GM18526 (cell line): ENCODE measurements around the gene FBXO24.
A peak's percentile ranks its signal among the peaks of the same experiment; 100 is the strongest.

Experiments
- POLR2A ChIP-seq: IDR thresholded peaks from 3 replicates; pipeline ENCODE4 v1.6.1; 2011; ENCODE audit not compliant: insufficient read length; ENCODE audit errors: extremely low read depth

FBXO24 gene

DNA sequence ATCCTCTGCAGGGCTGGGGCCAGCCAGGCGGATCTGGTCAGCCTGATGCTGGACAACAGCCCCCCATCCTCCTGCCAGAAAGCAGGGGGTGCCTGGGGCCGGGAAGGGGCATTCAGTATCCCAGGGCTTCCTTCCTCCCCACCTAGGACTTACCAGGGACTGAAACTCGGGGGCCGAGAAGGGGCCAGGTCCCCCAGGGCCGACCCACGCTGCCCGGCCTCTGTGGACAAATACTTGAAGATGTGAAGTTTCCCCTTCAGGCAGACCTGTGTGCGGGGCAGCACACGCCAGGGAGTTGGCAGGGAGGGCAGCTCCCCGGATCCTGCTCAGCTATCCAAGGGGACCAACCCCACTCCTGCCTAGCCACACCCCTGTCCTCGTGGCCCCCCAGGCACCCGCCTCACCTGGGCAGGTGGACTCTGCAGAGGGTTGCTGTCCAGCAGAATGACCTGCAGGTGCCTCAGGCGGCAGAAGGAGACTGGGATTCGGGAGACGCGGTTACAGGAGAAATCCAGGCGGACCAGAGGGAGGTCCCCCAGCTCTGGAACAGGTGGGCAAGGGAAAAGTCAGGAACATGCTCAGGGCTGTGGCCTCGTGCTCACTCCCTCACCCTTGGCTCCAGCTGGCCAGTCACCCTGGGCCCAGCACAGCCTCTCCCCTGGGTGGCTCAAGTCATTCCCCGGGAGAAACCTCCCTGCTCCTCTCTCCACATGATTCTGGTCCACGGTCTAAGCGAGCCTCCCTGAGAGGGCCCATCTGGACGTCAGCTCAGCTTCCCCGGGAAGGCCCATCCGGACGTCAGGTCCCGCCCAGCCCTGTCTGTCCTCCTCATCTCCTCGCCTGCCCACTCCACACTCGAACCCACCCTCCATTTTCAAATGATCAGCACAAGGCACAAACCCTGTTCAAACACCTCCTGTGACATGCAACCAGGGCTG lies 7.6 kb upstream of the FBXO24 start:
- TF ChIP-seq POLR2A = no peak

DNA sequence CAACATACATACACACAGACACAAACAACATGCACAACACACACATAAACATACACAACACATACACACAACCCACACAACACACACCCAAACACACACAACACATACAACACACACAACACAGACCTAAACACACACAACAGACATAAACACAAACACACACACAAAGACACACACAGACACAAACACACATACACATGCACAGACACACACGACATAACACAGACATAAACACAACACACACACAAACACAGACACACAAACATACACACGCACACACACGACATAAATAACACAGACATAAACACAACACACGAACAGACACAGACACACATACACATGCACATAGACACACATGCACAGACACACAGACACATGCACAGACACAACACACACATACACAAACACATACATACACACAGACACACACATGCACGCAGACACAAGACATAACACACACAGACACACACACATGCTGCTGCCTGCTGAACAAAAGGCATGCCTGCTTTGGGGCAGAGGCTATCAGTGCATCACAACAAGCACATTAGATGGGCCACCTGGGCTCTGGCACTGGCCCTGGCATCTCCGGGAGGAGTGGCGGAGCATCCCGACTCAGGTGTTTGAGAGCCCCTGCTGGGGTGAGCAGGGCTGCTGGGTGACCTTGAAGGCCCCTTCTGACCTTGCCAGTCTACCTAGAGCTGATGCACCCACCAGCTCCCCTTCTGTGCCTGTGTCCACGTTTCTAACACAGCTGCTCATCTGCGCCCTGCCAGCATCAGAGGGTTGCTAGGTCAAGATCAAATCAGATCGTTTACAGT lies 5.5 kb upstream of the FBXO24 start:
- TF ChIP-seq POLR2A = no peak

DNA sequence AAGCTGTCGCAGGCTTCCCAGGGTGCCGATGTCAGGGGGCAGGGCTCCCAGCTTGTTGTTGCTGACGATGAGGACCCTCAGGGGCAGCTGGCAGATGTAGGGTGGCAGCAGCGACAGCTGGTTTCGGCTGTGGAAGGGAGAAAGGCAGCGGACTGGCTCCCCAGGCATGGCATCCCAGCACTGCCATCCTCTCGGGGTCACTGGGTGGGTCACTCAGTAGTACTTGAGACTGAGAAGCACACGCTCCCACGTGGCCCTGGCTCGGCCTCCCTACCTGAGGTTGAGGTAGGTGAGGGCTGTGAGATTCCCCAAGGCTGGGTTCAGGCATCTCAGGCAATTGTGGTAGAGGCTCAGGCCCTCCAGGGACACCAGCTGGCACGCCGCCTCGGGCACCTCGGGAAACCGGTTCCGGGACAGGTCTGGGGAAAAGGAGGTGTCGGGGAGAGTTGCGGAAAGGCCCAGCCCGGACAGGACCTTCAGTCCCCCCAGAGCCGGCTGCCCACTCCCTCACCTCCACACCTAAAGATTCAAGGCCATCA lies 4.0 kb upstream of the FBXO24 start:
- TF ChIP-seq POLR2A = no peak

DNA sequence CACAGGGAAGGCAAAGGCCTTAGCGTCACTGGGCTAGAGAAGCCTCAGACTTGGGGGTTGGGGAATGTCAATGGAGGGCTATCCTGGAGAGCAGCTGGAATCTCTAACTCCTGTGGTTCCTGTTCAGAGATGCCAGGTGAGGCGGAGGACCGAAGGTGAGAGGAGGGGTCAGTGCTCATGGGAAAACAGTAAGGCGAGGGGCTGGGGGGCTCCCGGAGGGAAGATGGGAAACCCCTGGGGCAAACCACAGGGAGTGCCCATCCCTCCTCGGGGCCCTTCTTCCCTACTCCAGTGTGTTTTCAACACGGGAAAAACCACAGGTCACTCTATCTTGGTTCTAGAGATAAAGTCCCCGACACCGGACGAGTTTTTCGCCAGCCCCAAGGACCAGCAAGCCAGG lies 3.5 kb upstream of the FBXO24 start:
- no peak for TF ChIP-seq POLR2A

DNA sequence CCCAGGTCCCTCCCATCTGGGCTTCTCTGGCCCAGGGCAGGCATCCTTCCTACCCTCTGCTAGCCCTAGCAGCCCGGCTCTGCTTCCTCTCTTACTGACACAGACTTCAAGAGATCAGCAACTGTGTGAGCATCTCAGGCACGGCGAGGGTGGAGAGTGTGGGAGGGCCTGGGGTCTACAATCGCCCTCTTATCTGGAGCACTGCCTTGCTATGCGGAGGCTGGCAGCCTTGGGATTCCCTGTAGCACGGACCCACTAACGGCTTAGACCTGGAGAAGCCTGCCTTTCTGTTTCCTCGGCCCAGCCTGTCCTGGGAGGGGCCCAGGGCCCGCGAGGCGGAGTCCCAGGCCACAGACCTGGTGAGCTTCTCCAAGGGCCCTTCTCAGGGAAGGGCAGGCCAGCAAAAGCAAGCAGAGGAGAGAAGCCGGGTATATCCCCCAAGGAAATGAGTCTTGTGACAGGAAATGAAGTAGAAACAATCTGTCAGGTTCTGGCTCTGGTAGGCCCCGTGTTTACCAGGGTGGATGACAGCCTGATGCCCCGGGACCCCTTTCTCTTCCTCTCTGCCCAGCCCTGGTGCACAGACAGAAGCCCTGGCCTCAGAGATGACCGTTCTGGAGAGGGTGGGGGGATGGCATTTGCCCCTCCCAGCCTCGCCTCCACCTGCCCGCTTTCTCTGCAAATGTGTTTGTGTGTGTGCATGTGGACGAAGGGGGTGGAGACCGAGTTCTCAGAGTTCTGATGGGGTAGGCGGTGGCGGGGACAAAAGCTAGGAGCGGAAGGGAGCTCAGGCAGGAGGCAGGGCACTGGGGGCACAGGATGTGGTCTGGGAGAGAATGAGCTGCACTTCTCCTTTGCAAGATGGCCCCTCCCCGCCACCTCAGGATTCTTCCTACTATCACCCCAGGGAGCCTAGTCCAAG lies 2.7 kb upstream of the FBXO24 start:
- peak; percentile 38 for TF ChIP-seq POLR2A

DNA sequence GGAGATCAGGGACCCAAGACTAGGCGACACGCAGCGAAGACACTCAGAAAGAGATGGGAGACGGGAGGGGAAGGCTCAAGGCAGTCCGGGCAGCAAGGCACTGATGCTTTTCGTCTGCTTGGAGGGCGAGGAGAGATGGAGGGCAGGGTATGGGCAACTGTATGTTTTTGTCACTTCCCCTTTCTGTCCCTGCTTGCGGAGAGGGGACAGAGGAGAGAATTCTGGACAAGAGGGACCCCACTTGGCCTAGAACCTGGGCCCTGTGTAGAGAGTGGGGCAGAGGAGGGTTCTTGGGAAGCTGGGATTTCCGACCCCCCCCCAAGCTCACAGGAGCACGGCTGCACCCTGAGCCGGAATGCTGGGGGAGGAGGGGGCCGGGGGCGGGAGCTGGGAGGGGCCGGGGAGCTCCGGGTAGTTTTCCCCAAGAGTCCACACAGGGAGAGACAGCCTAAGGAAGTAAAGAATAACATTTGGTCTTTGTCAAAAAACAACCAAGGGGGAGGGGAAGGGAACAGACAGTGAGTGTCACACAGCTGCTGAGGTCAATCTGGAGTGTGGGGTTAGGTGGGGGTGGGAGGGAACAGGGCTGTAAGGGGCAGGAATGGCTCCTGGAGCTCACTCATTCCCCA lies 2.0 kb upstream of the FBXO24 start:
- TF ChIP-seq POLR2A = no peak

DNA sequence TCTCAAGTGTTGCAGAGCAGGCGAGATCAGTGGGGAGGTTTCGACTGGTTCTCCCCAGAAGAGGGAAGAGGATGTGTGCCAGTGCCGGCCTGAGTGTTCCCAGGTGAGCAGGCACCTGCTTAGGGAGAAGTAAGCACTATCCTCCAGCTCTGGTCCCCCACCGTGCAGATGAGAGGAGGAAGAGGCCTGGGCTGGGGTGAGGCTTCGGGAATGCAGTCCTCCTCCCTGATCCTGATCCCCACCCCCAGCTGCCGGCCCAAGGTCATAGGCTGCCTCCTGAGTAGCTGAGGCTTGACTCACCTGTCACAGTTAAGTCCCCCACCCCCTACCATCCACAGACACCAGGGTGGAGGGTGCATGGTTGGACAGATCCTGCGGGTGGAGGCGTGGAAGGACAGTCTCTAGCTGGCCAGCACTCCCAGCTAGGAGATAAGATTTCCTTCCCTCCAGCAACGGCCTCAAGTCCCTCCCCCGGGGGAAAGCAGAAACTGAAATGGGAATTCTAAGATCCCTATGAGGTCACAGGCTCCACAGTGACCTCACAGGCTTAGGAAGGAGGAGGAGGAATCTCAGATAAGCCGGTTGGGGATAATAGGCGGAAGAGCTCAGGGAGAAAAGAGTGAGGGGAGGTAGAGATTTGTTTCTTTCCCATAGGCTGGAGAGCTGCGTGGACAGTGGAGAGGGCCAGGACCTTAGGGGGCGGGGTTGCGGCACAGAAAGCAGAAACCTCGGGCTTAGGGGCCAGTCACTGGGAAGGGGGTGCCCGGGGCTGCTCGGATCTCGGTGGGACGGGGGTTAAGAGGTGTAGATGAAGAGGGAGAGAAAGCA lies 1.2 kb upstream of the FBXO24 start:
- no peak for TF ChIP-seq POLR2A

DNA sequence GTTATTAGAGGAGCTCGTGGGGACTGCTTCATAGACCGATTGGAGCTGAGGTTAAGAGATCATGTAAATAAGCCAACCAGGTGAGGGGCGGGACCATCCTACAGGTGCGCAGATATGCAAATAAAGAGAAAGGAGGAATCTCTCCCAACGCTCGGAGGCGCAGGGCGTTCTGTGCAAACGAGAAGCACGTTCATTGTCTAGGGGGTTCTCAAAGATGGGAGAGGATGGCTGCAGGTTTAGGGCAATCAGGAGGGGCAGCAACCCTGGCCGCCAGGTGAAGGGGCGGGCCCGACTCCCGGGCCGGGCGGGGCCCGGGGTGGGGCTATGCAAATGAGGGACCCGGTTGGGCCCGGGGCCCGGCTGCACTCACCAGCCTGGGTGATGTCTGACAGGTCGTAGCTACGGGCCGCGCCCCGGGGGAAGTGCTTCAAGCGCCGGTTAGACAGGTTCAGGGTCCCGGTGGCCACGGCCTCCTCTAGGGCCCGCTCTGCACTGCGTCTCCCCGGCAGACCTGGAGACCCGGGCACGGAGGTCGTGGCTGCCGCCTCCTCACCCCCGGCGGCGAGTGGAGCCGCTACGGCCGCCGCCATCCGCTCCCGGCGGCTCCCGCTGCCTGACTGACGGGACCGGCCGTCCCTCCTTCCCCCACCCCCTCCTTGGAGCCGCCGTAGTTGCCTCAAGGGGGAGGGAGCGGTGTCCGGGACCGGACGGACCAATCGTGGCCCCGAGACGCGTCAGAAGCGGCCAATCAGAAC lies 440 bp upstream of the FBXO24 start, which contains the start of gene LRCH4:
TSS of gene LRCH4 (minus strand) at position 619 of the 755 bp plus-strand sequence. CDS start at position 590, 29 bp downstream.
- TF ChIP-seq POLR2A = peak; percentile 95

DNA sequence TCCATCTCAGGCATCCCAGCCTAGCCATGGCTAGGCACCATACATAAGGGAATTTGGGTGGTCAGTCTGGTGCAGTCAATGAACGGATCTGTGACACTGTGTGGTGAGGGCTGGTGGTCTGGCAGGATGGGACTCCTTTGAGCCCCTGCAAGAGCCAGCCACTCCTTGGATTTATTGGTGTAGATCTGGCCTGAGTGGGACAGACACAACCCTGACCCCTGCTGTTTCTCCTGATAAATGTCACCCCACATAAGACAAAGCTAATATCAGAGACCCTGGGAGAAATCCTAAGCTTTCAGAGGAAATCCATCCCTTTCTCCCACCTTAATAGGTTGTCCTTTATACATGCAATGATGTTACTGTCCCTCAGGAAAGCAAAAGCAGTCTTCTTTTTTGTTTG lies 2.3 kb downstream of the FBXO24 start:
- TF ChIP-seq POLR2A = no peak

DNA sequence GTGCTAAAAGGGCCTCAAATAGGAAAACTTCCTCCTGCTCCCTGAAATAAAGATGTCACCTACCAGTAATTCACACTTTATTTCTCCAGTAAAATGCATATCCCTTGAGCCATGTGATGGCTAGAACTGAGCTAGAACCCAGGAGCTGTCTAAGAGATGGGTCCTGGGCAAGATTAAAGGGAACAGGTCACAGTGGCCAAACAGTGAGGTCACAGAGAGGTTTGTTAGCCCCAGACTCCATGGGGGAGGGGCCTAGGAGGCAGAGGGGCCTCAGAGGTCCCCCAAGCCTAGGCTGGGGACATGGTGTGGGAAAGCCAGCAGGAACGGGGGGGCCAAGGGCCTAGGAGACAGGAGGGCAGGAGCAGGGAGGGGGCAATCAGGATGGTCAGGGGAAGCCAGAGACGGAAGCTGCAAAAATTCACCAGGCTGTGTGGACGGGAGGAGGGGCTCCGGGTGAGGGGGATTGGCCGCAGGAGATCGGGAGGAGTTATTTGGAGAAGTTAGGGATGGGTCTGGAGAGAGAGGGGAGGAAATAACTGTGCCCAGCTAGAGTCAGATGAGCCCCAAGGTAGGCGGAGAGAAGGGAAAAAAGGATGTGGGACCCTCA lies 3.3 kb downstream of the FBXO24 start:
- no peak for TF ChIP-seq POLR2A

DNA sequence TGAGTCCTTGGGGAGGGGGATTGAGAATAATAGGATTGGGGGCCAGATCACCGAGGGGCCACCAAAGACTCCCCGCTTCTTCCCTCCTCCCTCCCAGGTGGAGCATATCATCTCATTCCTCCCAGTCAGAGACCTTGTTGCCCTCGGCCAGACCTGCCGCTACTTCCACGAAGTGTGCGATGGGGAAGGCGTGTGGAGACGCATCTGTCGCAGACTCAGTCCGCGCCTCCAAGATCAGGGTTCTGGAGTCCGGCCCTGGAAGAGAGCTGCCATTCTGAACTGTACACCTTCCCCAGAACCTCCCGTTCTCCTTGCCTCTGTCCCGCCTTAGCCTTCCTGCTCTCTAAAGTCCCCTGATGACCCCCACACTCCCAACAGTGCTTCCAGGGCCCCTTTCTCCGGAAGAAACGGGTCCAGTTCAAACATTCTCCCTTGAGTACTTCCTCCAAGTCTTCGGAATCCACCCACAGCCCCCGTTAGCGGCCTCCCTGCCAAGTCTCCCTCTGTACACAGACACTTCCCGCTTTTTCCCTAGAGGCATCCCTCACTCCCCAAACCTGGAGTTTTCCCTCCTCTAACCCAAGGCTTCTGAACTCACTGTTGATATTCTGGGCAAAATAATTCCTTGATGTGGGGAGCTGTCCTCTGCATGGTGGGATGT lies 4.1 kb downstream of the FBXO24 start:
- TF ChIP-seq POLR2A = no peak

DNA sequence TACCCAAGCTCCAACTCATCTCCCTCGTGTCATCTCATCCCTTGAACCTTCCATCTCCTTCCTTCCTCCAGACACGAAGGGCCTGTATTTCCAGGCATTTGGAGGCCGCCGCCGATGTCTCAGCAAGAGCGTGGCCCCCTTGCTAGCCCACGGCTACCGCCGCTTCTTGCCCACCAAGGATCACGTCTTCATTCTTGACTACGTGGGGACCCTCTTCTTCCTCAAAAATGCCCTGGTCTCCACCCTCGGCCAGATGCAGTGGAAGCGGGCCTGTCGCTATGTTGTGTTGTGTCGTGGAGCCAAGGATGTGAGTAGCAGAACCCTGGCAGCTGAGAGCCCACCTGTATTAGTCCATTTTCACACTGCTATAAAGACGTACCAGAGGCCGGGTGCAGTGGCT lies 5.5 kb downstream of the FBXO24 start:
- TF ChIP-seq POLR2A = no peak

DNA sequence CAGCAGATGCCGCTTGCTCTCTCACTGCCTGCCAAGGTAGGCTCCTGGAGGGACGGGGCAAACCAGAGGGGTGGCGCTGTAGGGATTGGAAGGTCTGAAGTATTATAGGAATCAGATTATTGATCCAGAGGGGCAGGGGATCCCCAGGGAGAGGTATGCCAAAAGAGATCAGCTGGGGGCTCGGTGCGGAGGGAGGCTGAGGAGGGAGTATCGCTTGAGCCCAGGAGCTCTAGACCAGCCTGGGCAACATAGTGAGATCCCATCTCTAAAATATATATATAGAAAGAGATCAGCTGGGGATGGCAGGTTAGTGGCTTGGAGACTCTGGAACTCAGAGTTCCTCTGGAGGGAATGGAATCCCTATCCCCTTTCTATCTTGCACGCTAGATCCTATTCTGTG lies 9.1 kb downstream of the FBXO24 start:
- TF ChIP-seq POLR2A = no peak
